KMS-11 (cell line): ENCODE data around the gene PRKD2.

ENCODE experiments used
- H2AFZ ChIP-seq: fragments of 200-600 bp; sonication (generic); 2 replicates; pipeline ENCODE4 v1.6.1; 2016; ENCODE audit warnings: antibody characterized with exemption, mixed run types, low read depth
- H3K27ac ChIP-seq: fragments of 200-600 bp; sonication (generic); 2 replicates; pipeline ENCODE4 v1.6.1; 2016; ENCODE audit warnings: mild to moderate bottlenecking, mixed run types
- H3K27me3 ChIP-seq: fragments of 200-600 bp; sonication (generic); 2 replicates; pipeline ENCODE4 v1.6.1; 2017; ENCODE audit warnings: mild to moderate bottlenecking, low read depth, mixed run types, moderate library complexity; ENCODE audit not compliant: insufficient read depth
- H3K36me3 ChIP-seq: fragments of 200-600 bp; sonication (generic); 2 replicates; pipeline ENCODE4 v1.6.1; 2017; ENCODE audit warnings: mild to moderate bottlenecking, mixed run types; ENCODE audit not compliant: insufficient read depth
- H3K4me1 ChIP-seq: fragments of 200-600 bp; sonication (generic); 2 replicates; pipeline ENCODE4 v1.6.1; 2016; ENCODE audit warnings: mild to moderate bottlenecking, low read depth, mixed run types; ENCODE audit not compliant: poor library complexity, severe bottlenecking
- H3K4me2 ChIP-seq: fragments of 200-600 bp; sonication (generic); 2 replicates; pipeline ENCODE4 v1.7.0; 2016; ENCODE audit warnings: mild to moderate bottlenecking, mixed run types
- H3K4me3 ChIP-seq: fragments of 200-600 bp; sonication (generic); IDR thresholded peaks from 2 replicates; pipeline ENCODE4 v1.6.1; 2017; ENCODE audit warnings: low read depth, low read length, mixed read lengths; ENCODE audit not compliant: insufficient read depth
- H3K79me2 ChIP-seq: fragments of 200-600 bp; sonication (generic); 2 replicates; pipeline ENCODE4 v1.6.1; 2016; ENCODE audit warnings: low read depth, mixed run types; ENCODE audit not compliant: insufficient read depth
- H3K9ac ChIP-seq: fragments of 200-600 bp; sonication (generic); 2 replicates; pipeline ENCODE4 v1.6.1; 2016; ENCODE audit warnings: mild to moderate bottlenecking, mixed run types
- H4K20me1 ChIP-seq: fragments of 200-600 bp; sonication (generic); 2 replicates; pipeline ENCODE4 v1.6.1; 2016; ENCODE audit warnings: mild to moderate bottlenecking, mixed run types; ENCODE audit not compliant: insufficient read depth
- CTCF ChIP-seq: fragments of 200-600 bp; sonication (generic); conservative IDR thresholded peaks from 2 replicates; pipeline ENCODE4 v1.6.1; 2017; ENCODE audit warnings: low read depth, mild to moderate bottlenecking, antibody characterized with exemption, low read length, moderate library complexity, mixed read lengths

Gene PRKD2

DNA sequence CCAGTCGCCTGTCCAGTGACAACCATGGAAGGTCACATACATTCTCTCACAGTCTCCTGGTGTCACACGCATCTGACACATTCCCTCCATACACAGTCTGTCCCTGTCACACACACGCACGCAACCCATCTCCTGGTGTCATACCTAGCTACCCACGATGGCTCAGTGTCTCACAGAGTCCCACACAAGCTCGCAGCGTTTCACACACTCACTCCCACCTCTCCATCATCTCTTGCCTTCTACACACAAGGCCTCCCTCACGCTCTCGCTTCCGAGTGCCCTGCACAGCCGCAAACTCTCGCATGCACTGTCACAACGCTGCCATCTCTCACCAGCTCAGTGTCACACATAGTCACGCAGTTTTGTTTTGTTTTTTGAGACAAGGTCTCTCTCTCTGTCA is 79.7 kb downstream of the PRKD2 start:
- Histone ChIP-seq H4K20me1 (no peaks in the 10 kb centered on the region), H3K27ac (no peak overlapping the region), H2AFZ (no peak overlapping the region), H3K27me3 (peaks cover 73% of the 10 kb centered on the region), H3K36me3 (no peaks in the 10 kb centered on the region), H3K4me3 (no peak overlapping the region), H3K9ac (no peak overlapping the region), H3K4me1 (peaks cover 30% of the 10 kb centered on the region), H3K4me2 (no peak overlapping the region), H3K79me2 (no peaks in the 10 kb centered on the region)
- no peak for TF ChIP-seq CTCF

DNA sequence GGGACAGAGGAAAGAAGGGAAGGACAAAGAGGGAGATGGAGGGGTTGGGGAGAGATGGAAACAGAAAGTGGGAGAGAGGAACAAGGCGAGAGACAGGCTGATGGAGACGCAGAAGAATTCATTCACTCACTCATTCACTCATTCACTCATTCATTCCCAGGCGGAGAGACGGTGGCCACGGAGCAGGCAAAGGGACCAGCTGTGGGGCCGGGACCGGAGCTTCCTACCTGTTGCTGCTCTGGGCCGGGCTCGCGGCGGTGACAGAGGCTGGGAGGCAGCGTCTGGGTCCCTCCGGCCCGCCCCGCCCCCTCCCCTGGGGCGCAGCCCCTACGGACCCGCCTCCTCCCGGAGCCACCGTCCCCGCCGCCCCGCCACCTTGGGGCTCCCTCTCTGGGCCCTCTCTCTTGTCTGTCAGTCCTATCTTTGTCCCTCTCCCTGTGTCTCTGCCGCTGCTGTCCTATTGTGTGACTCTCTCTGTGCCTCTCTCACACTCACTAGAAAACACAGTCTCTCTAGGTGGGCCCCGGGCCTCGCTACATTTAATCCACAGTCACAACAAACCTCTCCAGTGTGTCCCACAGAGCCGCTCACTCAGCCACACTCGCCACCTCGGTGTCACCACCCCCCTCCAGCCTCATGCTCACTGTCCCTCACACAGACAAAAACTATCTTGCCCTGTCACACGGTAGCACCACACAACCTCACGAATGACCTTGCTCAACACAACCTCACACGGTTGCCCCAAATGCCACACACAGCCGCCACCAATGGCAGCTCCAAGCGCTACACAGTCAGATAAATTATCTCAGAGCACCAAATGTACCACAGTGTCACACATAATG is 80.8 kb downstream of the PRKD2 start, which contains the start of gene GNG8:
Gene GNG8 (minus strand): TSS at position 283 of the 842 bp plus-strand sequence. CDS start 1,520 bp downstream, outside the sequence.
- no peaks in the 10 kb centered on the region for H4K20me1 ChIP-seq
- H3K27me3 ChIP-seq = peaks cover 75% of the 10 kb centered on the region
- H3K9ac ChIP-seq = no peak within 1 kb of the TSS
- H3K4me3 ChIP-seq = no peak within 1 kb of the TSS
- H2AFZ ChIP-seq = no peak within 1 kb of the TSS
- H3K27ac ChIP-seq = no peak within 1 kb of the TSS
- no peak for TF ChIP-seq CTCF
- no peaks in the 10 kb centered on the region for H3K79me2 ChIP-seq
- H3K4me2 ChIP-seq = no peak within 1 kb of the TSS
- no peaks in the 10 kb centered on the region for H3K36me3 ChIP-seq
- peaks cover 30% of the 10 kb centered on the region for H3K4me1 ChIP-seq

DNA sequence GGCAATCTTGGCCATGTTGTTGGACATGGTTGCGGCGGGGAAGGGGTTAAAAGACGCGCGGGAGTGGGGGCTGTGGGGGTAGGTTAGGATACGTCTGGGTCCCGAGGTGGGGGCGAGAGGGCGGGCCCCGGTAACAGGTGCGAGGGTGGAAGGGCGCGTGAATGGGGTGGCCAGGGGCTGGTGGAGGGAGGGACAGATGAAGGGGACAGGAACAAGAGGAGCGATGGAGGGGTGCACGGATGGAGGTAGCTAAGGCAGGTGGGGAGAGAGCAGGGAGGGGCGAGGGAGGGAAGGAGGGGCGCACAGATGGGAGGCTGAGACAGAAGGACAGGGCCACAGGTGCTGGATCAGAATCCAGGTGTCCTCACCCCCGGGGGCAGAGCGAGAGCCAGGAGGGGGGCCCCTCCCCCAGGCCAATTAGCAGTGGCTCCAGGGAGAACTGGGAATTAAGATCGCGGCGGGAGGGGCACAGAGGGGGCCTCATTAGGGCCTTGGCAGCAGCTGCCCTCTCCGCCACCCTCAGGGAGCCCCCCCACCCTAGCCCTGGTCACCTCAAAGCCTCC is 82.2 kb downstream of the PRKD2 start:
- no peaks in the 10 kb centered on the region for H3K79me2 ChIP-seq
- no peaks in the 10 kb centered on the region for H4K20me1 ChIP-seq
- H3K4me1 ChIP-seq = peaks cover 26% of the 10 kb centered on the region
- H3K4me2 ChIP-seq = peak overlapping the region; percentile 72; the same call in 1 of the 2 replicates
- TF ChIP-seq CTCF = no peak
- peaks cover 73% of the 10 kb centered on the region for H3K27me3 ChIP-seq
- no peak overlapping the region for H3K4me3 ChIP-seq
- H3K9ac ChIP-seq = no peak overlapping the region
- peak overlapping the region; percentile 53; the same call in 1 of the 2 replicates for H2AFZ ChIP-seq
- H3K27ac ChIP-seq = no peak overlapping the region
- no peaks in the 10 kb centered on the region for H3K36me3 ChIP-seq

DNA sequence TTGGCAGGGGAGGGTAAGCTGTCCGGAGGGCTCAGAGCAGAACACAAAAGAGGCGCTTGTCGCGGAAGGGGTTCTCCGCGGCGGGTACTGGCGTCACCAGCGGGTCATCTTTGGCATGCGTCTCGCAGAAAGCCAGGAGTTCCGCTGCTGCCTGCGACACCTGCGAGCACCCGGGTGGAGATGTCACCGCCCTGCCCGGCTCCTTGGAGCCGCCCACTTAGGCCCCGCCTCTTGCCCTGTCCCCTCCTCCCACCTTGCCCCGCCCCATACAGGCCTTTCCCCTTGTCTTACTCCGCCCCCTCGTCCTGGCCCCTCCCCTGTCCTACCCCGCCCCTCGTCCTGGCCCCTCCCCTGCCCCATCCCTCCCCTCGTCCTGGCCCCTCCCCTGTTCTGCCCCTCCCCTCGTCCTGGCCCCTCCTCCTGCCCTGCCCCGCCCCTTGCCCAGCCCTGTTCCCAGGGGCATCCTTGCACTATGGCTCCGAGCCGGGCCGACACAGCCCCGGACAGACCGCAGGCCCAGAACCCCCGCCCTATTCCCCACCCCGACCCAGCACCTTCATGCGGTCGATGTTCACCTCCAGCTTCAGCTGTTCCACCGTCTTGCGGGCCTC is 82.8 kb downstream of the PRKD2 start:
- H4K20me1 ChIP-seq = no peaks in the 10 kb centered on the region
- H3K4me2 ChIP-seq = peak overlapping the region; percentile 100
- H3K27ac ChIP-seq = no peak overlapping the region
- peaks cover 72% of the 10 kb centered on the region for H3K27me3 ChIP-seq
- no peak for TF ChIP-seq CTCF
- no peak overlapping the region for H3K4me3 ChIP-seq
- no peaks in the 10 kb centered on the region for H3K79me2 ChIP-seq
- peak overlapping the region; percentile 14; the same call in 1 of the 2 replicates for H3K9ac ChIP-seq
- H3K4me1 ChIP-seq = peaks cover 20% of the 10 kb centered on the region
- no peaks in the 10 kb centered on the region for H3K36me3 ChIP-seq
- H2AFZ ChIP-seq = peak overlapping the region; percentile 87; the same call in 1 of the 2 replicates
